NCI-H1694 (cell line): Measurements from ENCODE around the gene TMEM169.
A peak's percentile ranks its signal among the peaks of the same experiment; 100 is the strongest.
"Not testable (repeated sequence)": the region's sequence is repeated elsewhere in the genome, so short reads cannot be mapped to it uniquely, and the experiment has no call there.

Experiments used
- DNase-seq: peaks from one replicate; lab custom pipeline; 2025; lab: John Stamatoyannopoulos, UW

TMEM169 gene

GRCh38 chr2:216131175-216131926 is 49.6 kb downstream of the TMEM169 start:
- DNase-seq = no peak

- no peak for DNase-seq
Observed at GRCh38 chr2:216132585-216132984, 50.9 kb downstream of the TMEM169 start.

- no peak for DNase-seq
Observed at GRCh38 chr2:216133397-216133796, 51.7 kb downstream of the TMEM169 start.

DNA sequence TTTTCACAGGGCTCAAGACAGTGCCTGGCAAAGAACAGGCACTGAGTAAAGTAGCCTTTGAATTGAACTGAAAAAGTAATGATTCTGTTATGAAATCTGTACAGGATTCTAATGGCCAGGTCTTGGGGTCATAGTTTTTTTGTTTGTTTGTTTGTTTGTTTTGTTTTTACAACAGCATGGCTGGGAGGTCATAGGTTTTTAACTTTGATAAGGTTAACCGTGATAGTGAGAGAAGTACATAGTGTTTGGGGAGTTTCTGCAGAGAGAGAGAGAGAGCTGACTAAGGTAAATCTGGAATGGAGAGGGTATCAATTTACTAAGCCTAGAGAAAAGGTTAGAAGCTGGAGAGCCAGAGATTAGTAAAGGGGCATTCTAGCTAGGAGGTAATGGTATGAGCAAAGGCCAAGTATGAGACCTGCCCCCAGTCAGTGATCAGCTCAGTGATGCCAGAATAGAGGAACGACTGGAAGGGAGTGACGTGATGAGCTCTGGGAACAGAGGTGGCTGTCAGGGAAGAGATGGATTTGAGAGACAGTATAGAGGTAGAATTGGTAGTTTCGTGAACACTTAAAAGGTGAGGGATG is 53.3 kb downstream of the TMEM169 start:
- DNase-seq = no peak

DNA sequence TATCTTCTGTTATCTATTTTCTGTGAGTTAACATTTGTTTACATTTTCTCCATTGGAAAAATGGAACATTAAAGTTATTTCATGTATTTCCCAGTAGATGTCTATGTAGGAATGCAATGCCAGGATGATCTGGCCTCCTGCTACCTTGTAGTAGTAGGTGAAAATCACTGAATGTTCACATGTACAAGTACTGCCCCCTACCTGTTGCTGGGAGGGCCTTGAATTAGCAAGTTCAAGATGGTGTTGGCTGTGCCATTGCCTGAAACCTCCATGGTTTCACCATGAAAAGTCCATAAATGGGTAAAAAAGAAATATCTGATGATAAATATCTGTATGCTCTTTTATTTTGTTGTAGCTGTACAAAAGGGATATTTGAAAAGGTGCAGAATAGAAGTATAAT is 58.2 kb downstream of the TMEM169 start:
- peak; percentile 15 for DNase-seq

- DNase-seq = not testable (repeated sequence)
Observed at GRCh38 chr2:216141516-216141915, 59.8 kb downstream of the TMEM169 start.

GRCh38 chr2:216142540-216142939 is 60.8 kb downstream of the TMEM169 start:
- DNase-seq = no peak

- DNase-seq = no peak
Observed at GRCh38 chr2:216144372-216144771, 62.7 kb downstream of the TMEM169 start.

DNA sequence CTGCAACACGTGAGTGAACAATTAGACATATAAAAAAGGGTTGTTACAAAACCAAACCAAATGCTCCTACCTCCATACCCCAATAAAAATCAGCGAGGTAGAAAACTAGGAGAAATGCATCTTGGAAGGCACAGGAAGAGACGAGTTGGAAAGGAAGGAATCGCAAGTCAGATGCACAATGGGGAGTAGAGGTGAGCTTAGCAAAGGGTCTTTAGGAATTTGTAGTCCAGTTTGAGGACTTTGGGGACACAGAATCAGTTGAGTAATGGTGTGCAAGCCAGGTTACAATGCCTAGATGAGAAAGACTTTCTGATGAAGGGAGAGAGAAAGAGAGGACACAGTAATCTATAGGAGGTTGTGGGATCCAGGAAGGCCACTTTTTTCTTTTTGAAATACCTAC is 63.1 kb downstream of the TMEM169 start:
- no peak for DNase-seq

DNA sequence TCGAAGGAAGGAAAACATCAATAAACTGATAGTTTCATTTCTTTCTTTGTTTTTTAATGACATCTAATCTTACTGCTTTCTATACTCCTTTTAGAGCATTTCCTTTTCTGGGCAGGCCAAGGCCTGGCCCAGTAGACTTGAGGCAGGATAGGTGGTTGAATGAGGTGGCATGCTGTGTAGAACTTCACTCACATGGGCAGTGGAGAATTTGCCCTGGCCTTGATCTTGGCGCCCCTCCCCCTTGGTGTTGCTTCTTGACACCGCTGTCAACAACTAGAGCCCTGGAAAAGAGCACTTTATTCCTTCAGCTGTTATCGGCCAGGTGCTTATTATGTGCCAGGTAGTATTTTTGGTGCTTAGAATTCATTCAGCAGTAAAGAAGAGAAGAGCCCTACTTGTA is 64.9 kb downstream of the TMEM169 start:
- no peak for DNase-seq

DNA sequence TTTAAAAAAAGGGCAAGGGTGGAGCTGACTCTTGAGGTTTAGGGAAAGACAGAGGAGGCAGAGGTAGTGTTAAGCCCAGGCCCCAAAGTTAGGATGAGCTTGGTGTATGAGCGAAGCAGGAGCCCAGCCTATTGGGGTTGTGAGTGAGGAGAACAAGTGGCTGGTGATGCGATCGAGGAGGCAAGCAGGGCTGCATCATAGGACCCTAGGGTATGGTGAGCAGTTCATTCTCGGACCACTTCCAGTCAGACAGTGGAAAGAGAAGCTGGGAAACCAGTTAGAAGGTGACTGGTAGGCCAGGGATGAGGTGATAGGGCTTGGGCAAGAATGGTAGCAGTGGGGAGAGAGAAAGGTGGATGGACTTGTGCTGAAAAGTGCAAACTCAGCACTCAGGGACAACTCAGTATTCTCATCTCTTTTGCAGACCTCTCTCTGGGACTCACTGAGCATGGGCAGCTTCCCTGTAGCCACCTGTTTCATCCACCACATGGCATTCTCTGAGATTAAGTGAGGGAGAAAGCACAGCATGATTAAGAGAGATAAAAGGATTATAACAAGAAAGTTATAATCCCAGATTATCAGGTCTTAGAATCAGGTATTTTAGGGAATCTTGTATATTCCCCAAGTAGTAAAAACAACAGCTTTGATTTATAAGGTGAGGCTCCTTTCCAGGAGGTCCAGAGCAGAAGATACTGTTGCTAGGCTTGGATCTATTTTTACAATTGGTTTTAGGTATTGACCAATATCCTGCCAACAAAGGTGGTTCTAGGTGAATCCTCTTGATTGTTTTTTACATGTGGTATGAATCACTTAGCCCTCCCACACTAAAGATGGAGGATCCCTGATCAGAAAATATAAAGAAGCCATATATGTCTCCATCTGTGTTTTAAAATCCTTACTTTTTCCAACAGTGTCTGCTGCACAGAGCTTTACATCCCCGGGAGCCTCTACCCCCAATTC is 65.7 kb downstream of the TMEM169 start:
- DNase-seq = no peak

DNA sequence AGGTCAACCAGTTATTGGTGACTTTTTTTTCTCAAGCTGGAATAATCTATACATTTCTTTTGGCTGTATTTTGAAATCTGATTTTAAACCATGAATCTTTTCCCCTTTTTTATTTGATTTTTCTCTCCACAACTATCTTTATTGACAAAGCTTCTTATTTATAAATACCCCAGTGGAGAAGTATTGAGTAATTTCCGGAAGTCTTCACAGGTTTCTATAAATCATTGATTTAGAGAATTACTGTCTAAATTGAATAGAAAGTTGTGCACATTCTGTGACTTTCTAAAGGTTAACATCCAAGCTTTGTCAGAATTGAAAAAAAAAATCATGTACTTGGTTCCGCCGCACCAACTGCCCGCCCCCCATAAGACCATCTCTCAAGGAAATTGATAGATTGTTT is 67.3 kb downstream of the TMEM169 start:
- DNase-seq = no peak

- DNase-seq = no peak
Observed at GRCh38 chr2:216149741-216150140, 68.0 kb downstream of the TMEM169 start.

GRCh38 chr2:216151313-216152025 is 69.8 kb downstream of the TMEM169 start:
- no peak for DNase-seq
